Pancreas (tissue), 10 donors: Measurements from ENCODE around the gene RTCA. TPM values are rescaled to one million over a fixed set of nuclear protein-coding genes. Genes with fewer than 3 reads are reported as not detected.

Source experiments
- ATAC-seq, 4 donors: fragments of 200-7000 bp; cut with Tn5 transposase; one replicate each; pipeline versions ENCODE4 v1.8.0 to v1.9.1; 2020; ENCODE audit warnings: mild to moderate bottlenecking in 4 of 4, moderate library complexity in 4 of 4
- DNase-seq, 6 donors: peaks; one replicate each; pipeline ENCODE4 v3.0.0-alpha.2; 2020
- FAIRE-seq: peaks from 2 replicates; lab custom pipeline; 2012; peaks lifted over from hg19 to GRCh38; lab: Jason Lieb, UNC
- H3K27ac ChIP-seq, 4 donors: fragments of 200-600 bp; sonication (generic); 1 replicate in 3 of 4; 2 replicates in 1 of 4; pipeline versions ENCODE4 v1.5.0 to v1.8.0; 2020
- H3K27me3 ChIP-seq, 4 donors: fragments of 200-600 bp; one replicate each; pipeline ENCODE4 v1.8.0; 2021
- H3K36me3 ChIP-seq, 3 donors: fragments of 200-600 bp; sonication (generic) in 1 of 3; one replicate each; pipeline versions ENCODE4 v1.5.0 to v1.8.0; 2020 to 2021
- H3K4me1 ChIP-seq, 3 donors: fragments of 200-600 bp; one replicate each; pipeline ENCODE4 v1.8.0; 2021
- H3K4me3 ChIP-seq, 4 donors: fragments of 200-600 bp; sonication (generic) in 2 of 4; one replicate each; pipeline versions ENCODE4 v1.5.0 to v1.8.0; 2020 to 2021
- H3K9me3 ChIP-seq, 4 donors: fragments of 200-600 bp; one replicate each; pipeline ENCODE4 v1.8.0; 2021
- WGBS, 2 donors: extraction: QIAGEN DNeasy Blood & Tissue Kit; methylation state at CpG; one replicate each; pipeline ENCODE4 v1.1.7; 2013; 5-methylcytosine and 5-hydroxymethylcytosine counted together
- intact Hi-C, 3 donors: fragments of 100-400 bp; cut with DNase I; formaldehyde crosslinking; loops; one replicate each; pipeline versions ENCODE4 v1.11.1 to v1.14.2; 2022
- microRNA-seq, 2 donors: library from miRNA; unstranded; fragments of <30 nt; microRNA quantifications; one replicate each; pipeline versions ENCODE4 to v1.1.0, GENCODE V29; 2019 to 2020
- polyA plus RNA-seq, 2 donors: library from polyadenylated mRNA; stranded (reverse); fragments of 200-250 nt; gene quantifications; one replicate each; pipeline ENCODE4 v1.2.3, GENCODE V29; 2013
- total RNA-seq, 6 donors: library from RNA; stranded (reverse); fragmentation: NEBNext Ultra II Directional in 4 of 6; extraction: Animal tissue kit (Norgen Biotek cat#: 25700) in 4 of 6; gene quantifications; one replicate each; pipeline versions ENCODE4 v1.2.1 to v1.2.4, GENCODE V29; 2021 to 2023
- TF ChIP-seq, protein P1 (sequence below), 4 donors: fragments of 200-600 bp; sonication (generic) in 3 of 4; IDR thresholded peaks; one replicate each; pipeline versions ENCODE4 v1.5.0 to v1.8.0; 2021; ENCODE audit warnings: antibody characterized with exemption in 4 of 4
- donor health status: healthy with polysubstance abuse.
- donor health status: DM: no; HTN: no; CAD: no; lungs with moderate emphysema.
- donor health status: DM: no; HTN: no; CAD: no.
- donor health status: control.
- donor health status: control.
- donor health status: Bipolar disorder and iron deficiency.
- donor health status: DM: yes; HTN: yes; CAD: no.
- donor health status: DM: no; HTN: no; CAD: no.
- donor health status: DM: no; HTN: no; CAD: no.
- donor health status: DM: yes; HTN: yes; CAD: no.

The RTCA gene
- total and polyA plus RNA-seq, 8 donors: 14.7 to 21.9 (median 19.2) TPM

DNA sequence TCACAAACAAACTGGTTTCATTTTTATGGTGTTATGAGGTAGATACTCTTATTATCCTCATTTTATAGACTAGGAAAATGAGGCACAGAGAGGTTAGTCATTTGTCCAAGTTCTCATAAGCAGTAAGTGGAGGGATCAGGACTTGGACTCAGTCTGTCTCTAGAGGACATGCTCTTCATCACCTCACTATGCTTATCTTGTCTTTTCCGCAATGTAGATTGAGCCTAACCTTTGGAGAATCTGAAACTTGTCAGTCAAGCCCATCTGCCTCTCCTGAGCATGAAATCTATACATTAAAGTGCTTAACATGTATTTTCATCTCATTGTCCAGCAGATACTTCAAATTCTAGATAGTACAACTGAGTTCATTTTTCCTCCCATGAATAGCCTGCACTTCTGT is 74.5 kb downstream of the RTCA start:
- ATAC-seq (no peak), DNase-seq (no peak), FAIRE-seq (no peak)
- Histone ChIP-seq H3K27ac (no peak overlapping the region), H3K36me3 (no peaks in the 10 kb centered on the region), H3K4me3 (no peak overlapping the region), H3K27me3 (no peaks in the 10 kb centered on the region), H3K9me3 (no peaks in the 10 kb centered on the region), H3K4me1 (no peaks in the 10 kb centered on the region)
- 75 to 94% methylated on average over 1 of the region's 1 CpG for WGBS, 2 donors
- TF ChIP-seq, protein P1, sequence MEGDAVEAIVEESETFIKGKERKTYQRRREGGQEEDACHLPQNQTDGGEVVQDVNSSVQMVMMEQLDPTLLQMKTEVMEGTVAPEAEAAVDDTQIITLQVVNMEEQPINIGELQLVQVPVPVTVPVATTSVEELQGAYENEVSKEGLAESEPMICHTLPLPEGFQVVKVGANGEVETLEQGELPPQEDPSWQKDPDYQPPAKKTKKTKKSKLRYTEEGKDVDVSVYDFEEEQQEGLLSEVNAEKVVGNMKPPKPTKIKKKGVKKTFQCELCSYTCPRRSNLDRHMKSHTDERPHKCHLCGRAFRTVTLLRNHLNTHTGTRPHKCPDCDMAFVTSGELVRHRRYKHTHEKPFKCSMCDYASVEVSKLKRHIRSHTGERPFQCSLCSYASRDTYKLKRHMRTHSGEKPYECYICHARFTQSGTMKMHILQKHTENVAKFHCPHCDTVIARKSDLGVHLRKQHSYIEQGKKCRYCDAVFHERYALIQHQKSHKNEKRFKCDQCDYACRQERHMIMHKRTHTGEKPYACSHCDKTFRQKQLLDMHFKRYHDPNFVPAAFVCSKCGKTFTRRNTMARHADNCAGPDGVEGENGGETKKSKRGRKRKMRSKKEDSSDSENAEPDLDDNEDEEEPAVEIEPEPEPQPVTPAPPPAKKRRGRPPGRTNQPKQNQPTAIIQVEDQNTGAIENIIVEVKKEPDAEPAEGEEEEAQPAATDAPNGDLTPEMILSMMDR (IDR thresholded peaks at IDR 0.05): no peak
- intact Hi-C loops: no loop called here

DNA sequence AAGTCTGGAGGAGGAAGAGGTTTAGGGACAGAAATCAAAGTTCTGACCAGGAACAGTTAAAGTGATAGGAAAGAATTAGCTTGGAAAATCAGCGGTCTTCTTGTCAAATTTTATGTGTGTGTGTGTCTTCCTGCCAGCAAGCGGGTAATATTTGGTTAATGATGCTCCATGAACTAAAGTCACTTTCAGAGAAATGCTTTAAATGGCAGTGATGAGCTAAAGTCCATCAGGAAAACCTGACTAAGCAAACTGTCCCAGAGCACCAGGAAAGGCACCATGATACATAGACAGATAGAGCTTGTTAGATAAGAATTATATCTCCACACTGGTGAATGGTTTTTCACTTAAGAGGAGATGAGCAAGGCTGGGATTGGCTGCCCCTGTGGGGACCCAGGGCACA is 76.3 kb downstream of the RTCA start:
- Histone ChIP-seq H3K36me3 (no peaks in the 10 kb centered on the region), H3K4me3 (no peak overlapping the region), H3K27ac (no peak overlapping the region), H3K9me3 (no peaks in the 10 kb centered on the region), H3K4me1 (no peaks in the 10 kb centered on the region), H3K27me3 (no peaks in the 10 kb centered on the region)
- FAIRE-seq (no peak), ATAC-seq (no peak), DNase-seq (no peak)
- intact Hi-C loops: no loop called here
- TF ChIP-seq, protein P1 (IDR thresholded peaks at IDR 0.05): no peak
- 87 to 93% methylated on average over 2 of the region's 2 CpGs for WGBS, 2 donors

Small RNA genes within 50 kb of the gene (microRNA-seq; reads per million reads assigned to microRNA genes)
- 0 reads per million in 2 donors for gene MIR553

Other genes starting within 250 kb of the RTCA start
- gene SASS6, start 133.3 kb upstream of the RTCA start, total RNA-seq: 1 to 10 TPM in 4 of 6 donors, under 1 TPM in 2; 0.76 to 1.8 (median 1.3) TPM
- gene SASS6, start 133.3 kb upstream of the RTCA start, polyA plus RNA-seq: 1 to 10 TPM in 1 of 2 donors, under 1 TPM in 1; 0.84 to 1.7 TPM
- gene TRMT13, start 133.1 kb upstream of the RTCA start, total RNA-seq: 10 to 100 TPM in 1 of 6 donors, 1 to 10 TPM in 5; 4.8 to 10.5 (median 8.1) TPM
- gene TRMT13, start 133.1 kb upstream of the RTCA start, polyA plus RNA-seq: 10 to 100 TPM in 1 of 2 donors, 1 to 10 TPM in 1; 8.7 to 10.6 TPM
- under 1 TPM; 0.06 to 0.51 (median 0.34) TPM for gene LRRC39, start 88.0 kb upstream of the RTCA start, total RNA-seq
- gene LRRC39, start 88.0 kb upstream of the RTCA start, polyA plus RNA-seq: 1 to 10 TPM; 1.5 to 3.0 TPM
- 10 to 100 TPM in 2 of 6 donors, 1 to 10 TPM in 4; 7.6 to 12.8 (median 9.8) TPM for gene DBT, start 16.4 kb upstream of the RTCA start, total RNA-seq
- gene DBT, start 16.4 kb upstream of the RTCA start, polyA plus RNA-seq: 1 to 10 TPM; 1.7 to 3.0 TPM
- 1 to 10 TPM; 2.4 to 5.2 (median 3.6) TPM for gene CDC14A, start 86.3 kb downstream of the RTCA start, total RNA-seq
- gene CDC14A, start 86.3 kb downstream of the RTCA start, polyA plus RNA-seq: 1 to 10 TPM; 1.4 to 2.4 TPM